Measurements from ENCODE around the gene S100Z.
"Not testable (repeated sequence)": the region's sequence is repeated elsewhere in the genome, so short reads cannot be mapped to it uniquely, and the experiment has no call there.

Gene S100Z

DNA sequence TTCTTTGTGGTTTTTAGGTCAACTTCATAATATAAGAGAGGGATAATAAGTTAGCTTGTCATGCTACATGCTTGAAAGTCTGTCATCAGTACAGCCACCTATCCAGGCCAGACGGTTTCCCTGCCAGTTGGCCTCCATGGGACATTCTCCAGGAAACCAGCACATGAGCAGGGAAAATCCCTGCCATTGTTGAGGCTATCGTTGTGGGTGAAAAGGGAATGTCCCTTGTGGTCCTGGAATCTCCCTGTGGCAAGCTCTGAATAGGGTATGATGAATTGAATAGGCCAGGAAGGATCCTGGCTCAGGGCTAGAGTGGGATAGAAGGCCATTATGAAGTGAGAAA lies 18.7 kb upstream of the S100Z start:
- peak; percentile 77 for DNase-seq

DNA sequence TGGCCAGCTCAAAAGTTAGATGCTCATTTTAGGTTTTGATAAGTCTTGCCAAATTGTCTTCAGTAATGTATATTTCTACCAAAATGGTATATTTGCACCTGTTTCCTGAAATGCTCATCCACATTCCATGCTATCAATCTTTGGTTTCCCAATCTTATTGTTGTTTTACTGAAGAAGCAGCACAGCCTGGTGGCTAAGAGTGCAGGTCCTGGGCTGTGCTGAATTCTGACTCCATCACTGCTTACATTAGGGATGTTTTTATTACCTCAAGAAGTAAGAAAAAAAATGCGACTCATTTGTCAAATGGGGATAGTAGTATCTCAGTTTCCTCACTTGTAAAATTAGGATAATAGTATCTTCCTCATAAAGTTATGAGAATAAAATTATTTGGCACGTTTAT lies 13.6 kb upstream of the S100Z start:
- no peak for DNase-seq

DNA sequence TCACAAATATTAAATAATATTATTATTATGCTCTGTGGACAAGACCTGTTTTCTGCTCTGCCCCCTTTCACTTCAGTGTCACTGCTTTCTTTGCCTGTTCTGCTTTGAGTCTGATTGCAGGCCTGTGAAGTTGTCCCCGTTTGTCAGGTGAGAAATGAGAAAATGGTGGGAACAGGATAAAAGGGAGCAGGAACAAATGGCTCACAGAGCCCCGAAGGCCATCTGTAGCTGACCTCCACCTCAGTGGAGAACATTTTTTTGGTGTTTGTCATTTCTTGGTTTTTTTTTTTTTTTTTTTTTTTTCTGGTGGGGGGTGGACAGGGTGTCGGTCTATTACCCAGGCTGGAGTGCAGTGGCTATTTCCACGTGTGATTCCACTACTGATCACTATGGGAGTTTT lies 13.2 kb upstream of the S100Z start:
- no peak for DNase-seq

DNA sequence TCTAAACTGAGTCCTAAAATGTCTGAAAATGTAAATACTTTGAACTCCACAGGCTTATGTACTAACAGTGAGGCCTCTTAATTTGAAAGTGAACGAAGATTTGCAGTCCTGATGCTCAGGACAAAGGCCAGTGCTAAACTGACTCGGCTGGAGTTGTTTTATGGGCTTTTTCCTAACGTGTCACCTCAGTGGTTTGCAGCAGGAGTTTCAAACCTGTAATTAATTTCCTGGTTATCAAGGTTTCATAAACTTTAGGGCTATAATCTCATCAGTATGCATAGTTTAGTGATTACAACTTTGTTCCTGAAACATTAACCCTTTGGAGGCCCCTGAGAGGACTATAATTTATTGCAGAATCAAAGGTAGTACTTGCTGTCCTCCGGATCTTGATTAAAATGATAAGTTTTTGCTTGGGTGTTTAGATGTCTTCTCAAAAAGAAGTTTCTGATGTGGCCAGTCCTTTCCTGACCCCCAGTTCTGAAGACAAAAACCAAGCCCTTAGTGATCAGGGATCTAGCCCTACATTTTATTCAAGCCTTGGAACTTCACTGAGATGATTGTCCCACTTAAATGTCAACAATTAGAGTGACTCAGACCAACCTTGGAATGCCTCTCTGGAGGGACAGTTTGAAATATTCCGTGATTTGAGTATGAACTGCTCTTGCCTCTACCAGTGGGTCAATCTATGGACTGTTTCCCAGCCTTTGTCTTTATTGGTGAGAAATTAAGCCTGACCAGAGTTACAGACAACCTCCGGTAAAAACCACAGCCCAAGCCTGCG lies 11.1 kb upstream of the S100Z start:
- DNase-seq, result peak; percentile 62

DNA sequence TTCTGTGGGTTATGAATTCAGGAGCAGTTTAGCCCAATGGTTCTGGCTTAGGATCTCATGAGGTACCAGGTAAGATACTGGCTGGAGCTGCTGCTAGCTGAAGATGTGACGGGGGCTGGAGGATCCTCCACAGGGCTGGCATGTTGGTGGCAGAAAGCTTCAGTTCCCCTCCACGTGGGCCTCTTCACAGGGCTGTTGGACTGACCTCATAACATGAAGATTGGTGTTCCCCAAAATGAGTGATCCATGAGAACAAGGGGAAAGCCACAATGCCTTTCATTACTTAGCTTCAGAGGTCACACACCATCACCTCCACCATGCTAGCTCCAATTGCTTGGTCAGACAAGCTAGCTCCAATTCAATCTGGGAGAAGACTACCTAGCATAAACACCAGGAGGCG lies 8.5 kb upstream of the S100Z start:
- DNase-seq, result no peak

DNA sequence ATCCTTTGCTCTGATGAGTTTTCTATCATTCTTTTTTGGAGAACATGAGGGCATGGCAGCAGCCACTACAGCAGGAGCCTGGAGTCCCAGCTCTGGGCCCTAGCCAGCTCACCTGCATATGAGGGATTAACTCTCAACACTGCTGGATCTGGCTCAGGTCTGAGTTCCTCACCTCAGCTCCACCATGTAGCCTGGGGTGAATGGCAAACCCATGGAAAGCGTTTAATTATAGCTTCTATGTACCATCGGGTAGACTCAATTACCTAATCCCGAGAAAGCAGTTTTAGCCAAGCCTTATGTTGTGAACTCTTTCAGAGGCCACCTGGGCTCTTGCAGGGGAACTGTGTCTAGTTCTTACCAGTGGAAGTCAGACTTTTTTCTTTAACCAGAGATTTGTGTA lies 3.9 kb upstream of the S100Z start:
- no peak for DNase-seq

DNA sequence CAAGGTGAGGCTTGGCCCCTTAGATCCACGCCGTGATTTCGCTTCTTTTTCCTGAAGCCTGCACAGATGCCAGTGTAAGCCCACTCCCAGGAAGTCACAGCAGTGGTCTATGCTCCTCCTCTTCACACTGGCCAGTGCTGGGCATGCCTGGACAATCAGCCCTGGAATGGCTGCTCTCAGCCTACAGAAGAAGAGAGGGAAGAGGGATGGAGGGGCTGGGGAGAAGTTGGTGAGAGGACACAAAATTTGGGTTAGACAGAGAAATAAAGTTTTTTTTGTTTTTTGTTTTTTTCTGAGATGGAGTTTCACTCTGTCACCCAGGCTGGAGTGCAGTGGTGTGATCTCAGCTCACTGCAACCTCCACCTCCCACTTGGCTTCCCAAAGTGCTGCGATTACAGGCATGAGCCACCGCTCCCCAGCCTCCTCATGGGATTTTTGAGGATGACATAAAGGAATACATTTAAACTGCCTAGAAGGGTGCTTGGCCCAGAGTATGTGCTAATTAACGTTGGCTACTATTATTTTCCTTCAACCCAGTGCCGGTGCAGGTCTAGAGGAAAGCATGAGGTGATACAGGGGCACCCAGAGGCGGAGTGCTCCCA lies 830 bp downstream of the S100Z start:
- no peak for DNase-seq

DNA sequence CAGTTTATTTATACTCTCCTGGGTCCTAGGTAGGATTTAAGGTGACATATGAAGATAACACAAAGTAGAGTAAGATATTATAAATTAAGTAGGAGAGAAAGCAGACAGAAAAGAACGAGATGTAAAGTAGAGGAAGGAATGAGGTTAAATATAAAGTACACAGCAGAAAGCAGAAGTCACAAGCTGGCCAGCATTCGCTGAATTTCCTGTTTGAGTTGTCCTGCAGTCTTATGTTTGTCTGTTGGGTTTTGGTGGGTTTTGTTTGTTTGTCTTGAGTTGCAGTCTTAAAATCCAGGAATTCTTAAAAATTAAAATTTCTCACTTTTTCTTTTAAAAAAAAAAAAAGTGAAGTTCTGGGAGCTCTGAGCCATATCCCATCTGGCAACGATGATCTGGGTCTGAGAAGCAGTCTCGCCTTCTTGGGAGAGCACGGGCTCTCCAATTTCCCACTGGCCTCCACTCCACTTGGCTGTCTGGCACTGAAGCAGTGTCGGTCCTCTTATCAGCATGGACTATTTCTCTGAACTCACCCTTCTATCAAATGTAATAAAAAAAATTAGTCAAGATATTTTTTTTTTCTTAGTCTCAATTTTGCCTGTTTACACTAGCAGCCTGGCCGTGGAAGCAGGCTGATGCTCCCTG lies 2.0 kb downstream of the S100Z start:
- DNase-seq, result no peak

DNA sequence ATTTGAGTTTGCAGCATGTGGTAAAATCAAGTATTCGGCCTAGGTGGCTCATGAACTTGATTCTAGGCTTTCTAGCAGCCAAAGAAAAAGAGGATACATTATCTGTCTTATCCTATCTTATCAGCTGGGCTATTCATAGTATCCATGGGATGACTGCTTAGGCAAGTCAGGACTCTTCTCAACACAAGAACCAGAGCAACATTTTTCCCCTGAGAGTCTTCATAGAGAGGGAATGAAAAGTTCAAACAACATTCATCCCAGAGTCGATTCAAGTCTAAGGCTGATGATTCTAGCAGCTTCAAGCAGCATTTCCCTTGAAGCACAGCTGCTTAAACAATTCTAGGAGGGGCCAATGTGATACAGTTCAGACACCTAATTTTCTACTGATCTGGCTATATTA lies 3.0 kb downstream of the S100Z start:
- DNase-seq, result no peak

DNA sequence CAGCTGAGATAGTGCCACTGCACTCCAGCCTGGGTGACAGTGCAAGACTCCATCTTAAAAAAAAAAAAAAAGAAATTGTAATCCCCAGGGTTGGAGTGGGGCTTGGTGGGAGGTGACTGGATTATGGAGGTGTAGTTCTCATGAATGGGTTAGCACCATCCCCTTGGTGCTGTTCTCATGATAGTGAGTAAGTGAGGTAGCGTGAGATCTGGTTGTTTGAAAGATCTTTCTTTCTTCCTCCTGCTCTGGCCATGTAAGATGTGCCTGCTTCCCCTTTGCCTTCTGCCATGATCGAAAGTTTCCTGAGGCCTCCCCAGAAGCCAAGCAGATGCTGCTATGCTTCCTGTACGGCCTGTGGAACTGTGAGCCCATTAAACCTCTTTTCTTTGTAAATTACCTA lies 3.9 kb downstream of the S100Z start:
- DNase-seq, result not testable (repeated sequence)

DNA sequence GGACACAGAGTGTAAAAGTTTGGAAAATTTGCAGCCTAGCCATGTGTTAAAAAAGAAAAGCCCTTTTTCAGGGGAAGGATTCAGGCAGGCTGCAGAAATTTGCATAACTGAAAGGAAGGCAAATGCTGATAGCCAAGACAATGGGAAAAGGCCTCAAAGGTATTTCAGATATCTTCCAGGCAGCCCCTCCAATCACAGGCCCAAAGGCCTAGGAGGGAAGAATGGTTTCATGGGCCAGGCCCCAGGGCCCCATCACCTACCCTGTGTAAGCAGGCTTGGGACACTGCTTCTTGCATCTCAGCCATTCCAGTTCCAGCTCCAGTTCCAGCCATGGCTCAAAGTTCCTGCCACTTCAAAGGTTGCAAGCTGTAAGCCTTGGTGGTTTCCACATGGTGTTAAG lies 4.8 kb downstream of the S100Z start:
- DNase-seq, result no peak

DNA sequence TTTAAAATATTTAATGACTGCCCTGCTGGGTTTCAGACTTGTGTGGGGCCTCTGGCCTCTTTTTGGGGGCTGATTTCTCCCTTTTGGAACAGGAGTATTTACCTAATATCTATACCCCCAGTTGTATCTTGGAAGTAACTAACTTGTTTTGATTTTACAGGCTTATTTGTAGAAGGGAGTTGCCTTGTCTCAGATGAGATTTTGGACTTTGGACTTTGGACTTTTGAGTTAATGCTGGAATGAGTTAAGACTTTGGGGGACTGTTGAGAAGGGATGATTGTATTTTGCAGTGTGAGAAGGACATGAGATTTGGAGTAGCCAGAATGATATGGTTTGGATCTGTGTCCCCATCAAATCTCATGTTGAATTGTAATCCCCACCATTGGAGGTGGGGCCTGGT lies 5.7 kb downstream of the S100Z start:
- DNase-seq, result not testable (repeated sequence)

DNA sequence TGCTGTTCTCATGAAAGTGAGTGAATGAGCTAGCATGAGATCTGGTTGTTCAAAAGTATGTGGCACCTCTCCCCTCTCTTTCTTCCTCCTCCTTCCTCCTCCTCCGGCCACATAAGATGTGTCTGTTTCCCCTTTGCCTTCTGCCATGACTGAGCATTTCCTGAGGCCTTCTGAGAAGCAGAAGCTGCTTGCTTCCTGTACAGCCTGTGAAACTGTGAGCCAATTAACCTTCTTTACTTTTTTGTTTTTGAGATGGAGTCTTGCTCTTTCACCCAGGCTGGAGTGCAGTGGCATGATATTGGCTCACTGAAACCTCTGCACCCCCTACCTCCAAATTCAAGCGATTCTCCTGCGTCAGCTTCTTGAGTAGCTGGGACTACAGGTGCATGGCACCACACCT lies 6.1 kb downstream of the S100Z start:
- DNase-seq, result no peak

DNA sequence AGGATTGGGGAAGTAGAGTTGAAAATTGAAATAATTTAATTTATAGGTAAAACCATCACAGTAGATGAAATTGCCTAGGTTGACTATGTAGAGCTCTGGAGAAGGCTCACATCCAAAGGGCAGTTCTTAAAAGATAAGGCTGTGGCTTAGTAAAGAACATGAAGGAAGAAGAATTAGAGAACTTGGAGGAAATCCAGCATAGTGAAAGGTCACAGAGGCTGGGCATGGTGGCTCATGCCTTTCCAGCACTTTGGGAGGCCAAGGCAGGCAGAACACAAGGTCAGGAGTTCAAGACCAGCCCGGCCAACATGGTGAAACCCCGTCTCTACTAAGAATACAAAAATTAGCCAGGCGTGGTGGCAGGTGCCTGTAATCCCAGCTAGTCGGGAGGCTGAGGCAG lies 7.0 kb downstream of the S100Z start:
- not testable (repeated sequence) for DNase-seq

DNA sequence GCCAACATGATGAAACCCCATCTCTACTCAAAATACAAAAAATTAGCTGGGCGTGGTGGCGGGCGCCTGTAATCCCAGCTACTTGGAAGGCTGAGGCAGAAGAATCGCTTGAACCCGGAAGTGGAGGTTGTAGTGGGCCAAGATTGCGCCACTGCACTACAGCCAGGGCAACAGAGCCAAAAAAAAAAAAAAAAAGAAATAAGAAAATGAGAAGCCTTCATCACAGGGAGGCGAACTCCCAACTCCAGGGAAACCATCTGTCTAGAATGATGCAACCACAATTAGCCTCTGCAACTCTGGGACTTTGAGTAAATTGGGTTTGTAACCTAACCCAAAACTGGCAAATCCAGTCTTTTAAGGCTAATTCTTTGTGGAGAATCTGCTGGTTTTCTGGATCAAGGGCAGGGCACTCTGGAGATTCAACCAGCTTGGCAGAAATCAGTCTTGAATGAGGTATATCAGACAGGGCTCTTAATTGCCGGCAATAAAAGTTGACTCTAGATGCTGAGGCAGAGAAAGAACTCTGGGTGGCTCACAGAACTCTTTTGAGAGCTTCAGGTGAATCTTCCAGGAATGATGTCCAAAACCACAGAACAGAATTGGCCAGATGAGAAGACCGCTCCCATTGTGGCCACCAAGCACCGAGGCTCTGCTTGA lies 9.9 kb downstream of the S100Z start:
- DNase-seq, result no peak

DNA sequence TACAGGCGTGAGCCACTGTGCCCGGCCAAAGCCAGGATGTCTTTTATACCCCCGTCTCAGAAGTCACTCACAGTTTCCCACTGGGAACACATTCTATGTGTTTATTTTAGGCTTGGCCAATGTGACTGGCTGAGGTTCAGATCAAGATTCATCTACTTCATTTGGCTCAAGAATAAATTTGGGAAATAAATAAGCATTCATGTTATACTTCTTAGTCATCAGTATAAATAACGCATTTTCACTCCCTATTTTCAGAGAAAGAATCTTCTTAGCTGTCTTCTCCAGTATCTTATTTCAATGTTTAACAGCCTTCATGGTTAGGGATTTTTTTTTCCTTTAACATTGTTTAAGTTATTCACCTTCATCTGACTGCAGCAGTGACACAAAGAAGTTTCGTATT lies 11.8 kb downstream of the S100Z start:
- DNase-seq, result no peak

DNA sequence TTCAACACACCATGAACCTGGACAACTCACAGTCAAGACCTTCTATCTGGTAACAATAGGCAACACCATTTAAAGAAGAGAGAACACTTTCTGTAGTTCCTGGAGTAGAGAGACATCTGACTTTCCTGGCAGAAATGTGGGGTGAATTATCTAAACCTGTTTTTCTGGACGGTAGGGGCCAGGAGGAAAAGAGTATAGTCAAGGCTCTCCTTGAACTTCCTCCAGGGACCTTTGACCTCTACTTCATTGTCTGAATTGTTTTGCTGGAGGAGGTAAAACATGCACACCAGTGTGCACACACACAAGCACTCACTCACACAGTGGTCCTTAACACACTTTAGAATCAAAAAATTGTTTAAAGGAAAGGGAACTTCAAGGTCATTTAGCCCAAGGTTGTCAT lies 13.2 kb downstream of the S100Z start:
- DNase-seq, result no peak

DNA sequence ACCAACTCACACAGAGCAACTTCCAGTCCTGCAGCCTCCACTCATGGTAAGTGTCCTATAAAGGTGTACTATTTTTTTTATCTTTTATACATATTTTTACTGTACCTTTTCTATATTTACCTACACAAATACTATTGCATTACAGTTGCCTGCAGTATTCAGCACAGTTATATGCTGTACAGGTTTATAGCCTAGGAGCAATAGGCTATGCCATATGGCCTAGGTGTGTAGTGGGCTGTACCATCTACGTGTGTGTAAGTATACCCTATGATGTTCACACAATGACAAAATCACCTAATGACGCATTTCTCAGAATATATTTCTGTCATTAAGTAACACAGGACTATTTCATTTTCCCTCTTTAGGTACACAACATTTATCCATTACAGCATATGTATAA lies 16.7 kb downstream of the S100Z start:
- no peak for DNase-seq

DNA sequence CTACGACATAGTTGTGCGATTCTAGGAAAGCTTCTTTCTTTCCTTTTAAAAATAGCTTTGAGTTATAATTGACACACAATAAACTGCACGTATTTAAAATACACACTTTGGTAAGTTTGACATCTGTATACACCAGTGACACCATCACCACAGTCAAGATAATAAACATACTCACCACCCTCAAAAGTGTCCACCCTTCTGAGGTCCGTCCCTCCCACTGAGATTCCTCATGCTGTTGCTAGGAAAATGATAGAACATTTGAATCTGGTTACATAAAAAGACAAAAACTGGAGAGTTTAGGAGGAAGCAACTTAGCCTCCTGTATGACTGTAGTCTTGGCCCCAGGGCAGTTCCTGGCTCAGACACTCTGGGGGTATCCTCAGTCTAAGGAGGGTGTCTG lies 17.2 kb downstream of the S100Z start:
- no peak for DNase-seq

DNA sequence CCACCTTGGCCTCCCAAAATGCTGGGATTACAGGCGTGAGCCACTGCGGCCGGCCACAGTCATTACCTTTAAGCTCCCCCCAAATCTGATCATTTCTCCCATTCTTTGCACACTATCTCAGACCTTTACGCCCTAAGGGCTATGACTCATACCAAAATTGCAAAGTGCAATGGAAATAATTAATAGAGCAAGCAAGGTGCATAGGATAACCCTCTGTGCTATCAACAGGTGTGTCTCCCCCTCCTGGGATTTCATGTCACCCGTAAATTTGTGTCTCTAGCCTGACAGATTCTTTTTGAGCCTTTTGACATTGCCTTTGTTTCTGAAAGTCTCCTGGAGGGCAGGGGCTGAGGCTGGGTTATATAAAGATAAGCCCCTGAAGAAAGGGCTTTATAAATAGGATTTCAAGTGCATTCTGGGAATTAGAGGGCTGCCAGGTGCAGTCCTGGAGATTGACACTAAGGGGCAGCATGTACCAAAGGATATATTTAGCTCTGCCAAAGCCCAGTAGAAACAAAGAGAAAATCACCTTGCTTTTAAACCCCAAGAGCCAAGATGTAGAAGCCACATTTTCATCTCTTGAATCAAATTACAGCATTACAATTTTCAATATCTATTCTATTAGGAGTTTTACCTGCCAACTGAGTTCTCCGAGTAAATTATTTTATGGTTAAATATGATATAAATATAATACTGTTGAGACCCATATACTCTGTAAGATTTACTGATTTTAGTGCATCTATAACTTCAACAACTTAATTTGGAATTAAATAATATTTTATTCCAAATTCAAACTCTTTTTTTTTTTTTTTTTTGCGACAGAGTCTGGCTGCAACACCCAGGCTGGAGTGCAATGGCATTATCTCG lies 18.2 kb downstream of the S100Z start:
- DNase-seq, result peak; percentile 72

DNA sequence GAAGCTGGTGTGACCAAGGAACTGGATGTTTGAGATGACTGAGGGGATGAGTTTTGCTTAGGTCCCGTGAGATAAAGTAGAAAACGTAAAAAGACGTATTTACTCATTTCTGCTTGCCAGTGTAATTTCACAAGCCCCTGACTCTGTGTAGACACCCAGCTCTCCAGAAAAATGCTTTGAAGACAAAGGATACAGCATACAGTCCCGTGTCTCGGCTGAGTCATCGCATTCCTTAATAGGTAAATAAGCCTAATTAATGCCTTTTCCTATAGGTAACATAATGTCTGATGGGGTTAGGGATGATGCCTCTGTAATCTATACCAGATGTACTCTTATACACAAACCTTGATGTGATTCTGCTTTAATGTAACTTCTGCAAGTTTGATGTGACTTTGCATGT lies 20.2 kb downstream of the S100Z start:
- DNase-seq, result no peak

DNA sequence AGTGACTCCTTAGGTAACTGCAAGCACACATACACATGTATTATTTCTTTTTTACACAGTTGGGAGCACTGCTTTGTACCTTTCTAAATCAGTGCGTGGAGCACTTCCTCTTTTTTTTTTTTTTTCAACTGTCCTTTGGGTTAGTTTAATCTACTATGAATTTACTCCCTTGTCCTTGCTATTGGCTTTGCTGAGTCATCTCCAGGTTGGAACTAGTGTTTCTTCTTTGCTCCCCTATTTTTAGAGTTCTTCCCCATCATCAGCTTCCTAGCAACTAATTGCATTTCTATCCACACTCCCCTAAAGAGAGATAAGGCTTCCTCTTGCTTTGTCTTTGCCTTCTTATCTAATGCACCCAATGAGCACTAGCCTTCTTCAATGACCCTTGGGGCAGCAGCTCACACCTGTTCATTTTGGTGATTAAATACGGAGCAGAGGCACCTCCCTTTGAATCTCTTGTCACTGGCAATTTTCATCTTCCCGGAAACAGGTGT lies 24.3 kb downstream of the S100Z start:
- DNase-seq, result no peak

DNA sequence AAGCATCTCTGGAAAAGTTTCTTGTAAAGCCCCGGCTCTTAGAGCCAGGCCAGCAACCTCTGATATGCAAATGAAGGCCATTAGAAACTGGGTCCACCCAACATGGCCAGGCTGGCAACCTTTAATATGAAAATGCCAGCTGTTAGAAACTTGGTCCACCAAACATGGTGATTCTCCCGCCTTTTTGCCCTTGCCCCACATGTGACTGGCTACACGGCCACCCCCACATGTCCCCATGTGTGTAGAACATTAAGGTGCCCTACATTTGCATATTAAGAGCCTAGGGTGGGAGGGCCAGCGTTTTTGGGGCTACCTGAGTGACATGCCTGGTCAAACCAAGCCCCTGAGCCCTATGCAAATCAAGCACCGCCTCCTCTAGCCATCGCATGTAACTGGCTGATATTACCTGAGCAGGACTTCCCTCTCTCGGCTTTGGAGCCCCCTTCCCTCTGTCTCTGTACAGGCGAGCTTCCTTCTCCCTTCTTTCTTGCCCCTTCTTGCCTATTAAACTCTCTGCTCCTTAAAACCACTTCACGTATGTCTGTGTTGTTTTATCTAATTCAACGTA lies 39.0 kb downstream of the S100Z start:
- DNase-seq, result no peak
